H1 (cell line): ENCODE data around the gene CACNA1B. TPM values are rescaled to one million over a fixed set of nuclear protein-coding genes. Genes with fewer than 3 reads are reported as not detected.

ENCODE experiments used
- CTCF ChIA-PET: fragments of 300-600 bp; sonication (Branson Sonifier 250); formaldehyde crosslinking; loops from one replicate; lab custom pipeline; 2021; ENCODE audit not compliant: partially characterized antibody; lab: Charles Lee
- POLR2A ChIA-PET: fragments of 300-600 bp; sonication (Branson Sonifier 250); formaldehyde crosslinking; loops from one replicate; lab custom pipeline; 2021; ENCODE audit warnings: inconsistent platforms; ENCODE audit not compliant: partially characterized antibody; lab: Charles Lee
- DNase-seq, 2 experiments: peaks; one replicate each; pipeline versions ENCODE4 v3.0.0 to v3.0.0-alpha.2; 2010 to 2022; ENCODE audit warnings: low spot score in 2 of 2, low read depth in 1 of 2, mixed read lengths in 1 of 2
- FAIRE-seq: peaks from 2 replicates; lab custom pipeline; 2011; peaks lifted over from hg19 to GRCh38; lab: Jason Lieb, UNC
- H2AFZ ChIP-seq: 2 replicates; pipeline ENCODE4 v1.8.1; 2012; ENCODE audit warnings: low read length, inconsistent platforms
- H2AK5ac ChIP-seq: 2 replicates; pipeline ENCODE4 v1.6.1; 2013; ENCODE audit warnings: low read depth, low read length
- H2BK120ac ChIP-seq: replicated peaks from 2 replicates; pipeline ENCODE3; 2013; ENCODE audit warnings: low read depth, low read length, inconsistent platforms
- H2BK12ac ChIP-seq: 2 replicates; pipeline ENCODE4 v1.6.1; 2013; ENCODE audit warnings: low read depth, low read length
- H2BK15ac ChIP-seq: 2 replicates; pipeline ENCODE4 v1.6.1; 2013; ENCODE audit warnings: low read length
- H2BK20ac ChIP-seq: 2 replicates; pipeline ENCODE4 v1.6.1; 2013; ENCODE audit warnings: low read length
- H2BK5ac ChIP-seq: 2 replicates; pipeline ENCODE4 v1.6.1; 2013; ENCODE audit warnings: low read depth, low read length
- H3K14ac ChIP-seq: 2 replicates; pipeline ENCODE4 v1.6.1; 2013; ENCODE audit warnings: inconsistent platforms; ENCODE audit not compliant: insufficient read length
- H3K18ac ChIP-seq: 2 replicates; pipeline ENCODE4 v1.6.1; 2013; ENCODE audit warnings: low read length; ENCODE audit errors: extremely low read depth
- H3K23ac ChIP-seq: 2 replicates; pipeline ENCODE4 v1.6.1; 2013; ENCODE audit warnings: inconsistent platforms; ENCODE audit not compliant: insufficient read length
- H3K23me2 ChIP-seq: 2 replicates; pipeline ENCODE4 v1.6.1; 2013; ENCODE audit warnings: low read depth, low read length
- H3K27ac ChIP-seq: 2 replicates; pipeline ENCODE4 v1.6.1; 2011; ENCODE audit warnings: low read depth, low read length, inconsistent platforms
- H3K27me3 ChIP-seq, 4 experiments: replicated peaks in 1 of 4; 1 replicate in 1 of 4; 2 replicates in 3 of 4; pipeline versions ENCODE4 v1.6.1 to v1.8.1; 2011 to 2013; ENCODE audit warnings: low read length in 3 of 4, mild to moderate bottlenecking in 3 of 4, inconsistent platforms in 2 of 4, mixed read lengths in 2 of 4, moderate library complexity in 1 of 4; ENCODE audit not compliant: control insufficient read depth in 3 of 4, insufficient read depth in 3 of 4; ENCODE audit errors: extremely low read depth in 1 of 4
- H3K36me3 ChIP-seq, 4 experiments: 2 replicates each; pipeline versions ENCODE4 v1.6.1 to v1.8.1; 2011 to 2013; ENCODE audit warnings: mild to moderate bottlenecking in 4 of 4, low read length in 3 of 4, moderate library complexity in 2 of 4, control low read depth in 1 of 4, inconsistent platforms in 1 of 4; ENCODE audit not compliant: insufficient read depth in 4 of 4, control insufficient read depth in 2 of 4
- H3K4ac ChIP-seq: replicated peaks from 2 replicates; pipeline ENCODE3; 2013; ENCODE audit warnings: low read length, low read depth, mixed read lengths, inconsistent platforms; ENCODE audit not compliant: insufficient read length
- H3K4me1 ChIP-seq, 4 experiments: replicated peaks in 1 of 4; 1 replicate in 1 of 4; 2 replicates in 3 of 4; pipeline versions ENCODE4 v1.6.1 to v1.8.1; 2011 to 2013; ENCODE audit warnings: low read length in 3 of 4, inconsistent platforms in 2 of 4, mixed read lengths in 1 of 4; ENCODE audit not compliant: insufficient read depth in 4 of 4, control insufficient read depth in 3 of 4
- H3K4me2 ChIP-seq, 2 experiments: 2 replicates each; pipeline versions ENCODE4 v1.6.1 to v1.8.1; 2011 to 2013; ENCODE audit warnings: low read depth in 2 of 2, low read length in 2 of 2, control low read depth in 1 of 2, inconsistent platforms in 1 of 2, mild to moderate bottlenecking in 1 of 2; ENCODE audit not compliant: insufficient read depth in 1 of 2
- H3K4me3 ChIP-seq, 4 experiments: fragments of 200-600, 300-600 bp in 1 of 4; sonication (generic), shearing (Covaris generic), sonication (Bioruptor Twin) in 1 of 4; 2 replicates each; pipeline versions ENCODE4 v1.5.1 to v1.8.1; 2011 to 2016; ENCODE audit warnings: low read length in 4 of 4, low read depth in 3 of 4, control low read depth in 2 of 4, inconsistent platforms in 2 of 4, mild to moderate bottlenecking in 2 of 4, mixed read lengths in 1 of 4, moderate library complexity in 1 of 4; ENCODE audit not compliant: insufficient read depth in 2 of 4; ENCODE audit errors: extremely low read depth in 1 of 4
- H3K56ac ChIP-seq: replicated peaks from 2 replicates; pipeline ENCODE3; 2013; ENCODE audit warnings: low read depth, mild to moderate bottlenecking, mixed read lengths, low read length, inconsistent platforms; ENCODE audit not compliant: insufficient read length
- H3K79me1 ChIP-seq: 2 replicates; pipeline ENCODE4 v1.6.1; 2013; ENCODE audit warnings: low read depth, low read length, control low read depth
- H3K79me2 ChIP-seq, 2 experiments: 2 replicates each; pipeline versions ENCODE4 v1.6.1 to v1.8.1; 2012 to 2013; ENCODE audit warnings: low read length in 2 of 2, mild to moderate bottlenecking in 2 of 2, inconsistent platforms in 1 of 2; ENCODE audit not compliant: insufficient read depth in 2 of 2, control insufficient read depth in 1 of 2
- H3K9ac ChIP-seq, 4 experiments: replicated peaks in 1 of 4; 1 replicate in 1 of 4; 2 replicates in 3 of 4; pipeline versions ENCODE4 v1.6.1 to v1.8.1; 2011 to 2013; ENCODE audit warnings: low read depth in 3 of 4, low read length in 3 of 4, control low read depth in 2 of 4, mild to moderate bottlenecking in 2 of 4, moderate library complexity in 2 of 4, inconsistent platforms in 1 of 4; ENCODE audit errors: extremely low read depth in 1 of 4
- H3K9me3 ChIP-seq, 2 experiments: 2 replicates each; pipeline versions ENCODE4 v1.6.1 to v1.8.1; 2012 to 2013; ENCODE audit warnings: mild to moderate bottlenecking in 2 of 2, moderate library complexity in 2 of 2, control low read depth in 1 of 2, inconsistent platforms in 1 of 2, low read depth in 1 of 2, low read length in 1 of 2, mixed read lengths in 1 of 2; ENCODE audit not compliant: insufficient read depth in 2 of 2
- H4K20me1 ChIP-seq, 2 experiments: replicated peaks in 1 of 2; 2 replicates each; pipeline versions ENCODE3 to v1.8.1; 2011 to 2013; ENCODE audit warnings: inconsistent platforms in 2 of 2, low read length in 2 of 2, mild to moderate bottlenecking in 1 of 2; ENCODE audit not compliant: insufficient read depth in 2 of 2, control insufficient read depth in 1 of 2
- H4K5ac ChIP-seq: 2 replicates; pipeline ENCODE4 v1.6.1; 2013; ENCODE audit warnings: low read length, low read depth, mixed read lengths, inconsistent platforms; ENCODE audit not compliant: insufficient read length
- H4K8ac ChIP-seq: 2 replicates; pipeline ENCODE4 v1.8.0; 2013; ENCODE audit warnings: mild to moderate bottlenecking, moderate library complexity, low read length, inconsistent platforms; ENCODE audit not compliant: insufficient read depth; ENCODE audit errors: extremely low read depth
- H4K91ac ChIP-seq: replicated peaks from 2 replicates; pipeline ENCODE3; 2013; ENCODE audit warnings: low read length, mixed read lengths, inconsistent platforms; ENCODE audit not compliant: insufficient read length
- BRCA1 ChIP-seq: IDR thresholded peaks from 2 replicates; pipeline ENCODE4 v1.6.1; 2012; ENCODE audit warnings: low read depth, low read length, improper control_type of control experiment
- CBX5 ChIP-seq: fragments of 300-800, 300-1000 bp; sonication (generic); IDR thresholded peaks from 2 replicates; pipeline ENCODE4 v1.7.1; 2016; ENCODE audit warnings: antibody characterized with exemption, low read length, low read depth
- WGBS, 2 experiments: shearing (Covaris generic) in 1 of 2; methylation state at CpG; one replicate each; pipeline versions ENCODE4 v1.1.6 to v1.1.7; 2013 to 2015; ENCODE audit warnings: low lambda C conversion rate in 2 of 2, mixed read lengths in 2 of 2, inconsistent platforms in 1 of 2, low coverage in 1 of 2, missing lambda C conversion rate in 1 of 2; ENCODE audit not compliant: insufficient replicate concordance in 2 of 2, insufficient coverage in 1 of 2, insufficient read length in 1 of 2; ENCODE audit errors: extremely low coverage in 1 of 2, missing lambda C conversion rate in 1 of 2; 5-methylcytosine and 5-hydroxymethylcytosine counted together
- polyA plus RNA-seq, 7 experiments: library from polyadenylated mRNA; depleted of rRNA in 3 of 7; stranded (reverse) in 5 of 7; unstranded in 2 of 7; fragments of >200 nt in 5 of 7; fragments of 200-250 nt in 2 of 7; gene quantifications; 1 replicate in 5 of 7; 2 replicates in 1 of 7; 4 replicates in 1 of 7; pipeline versions ENCODE4 v1.2.1 to v1.2.3, GENCODE V29; 2011 to 2013; ENCODE audit warnings: missing spikeins in 2 of 7, mixed read lengths in 2 of 7
- total RNA-seq: library from RNA; stranded (reverse); fragmentation: NEBNext Ultra II Directional; extraction: Animal tissue kit (Norgen Biotek cat#: 25700); gene quantifications from 2 replicates; pipeline ENCODE4 v1.2.1, GENCODE V29; 2021

CACNA1B gene
- total and polyA plus RNA-seq, 2 of the 8 experiments (the other 6 are each of a cell fraction or from before 2014, with no cell fraction given), result 1.5 to 5.7 TPM

- TF ChIP-seq BRCA1 (no peak), CBX5 (no peak)
- TF ChIP-seq, all 59 proteins: peak for 0
- Histone ChIP-seq H3K27me3 (no peaks in the 10 kb centered on the region; a peak in 1 of 7 replicates), H3K79me2 (no peaks in the 10 kb centered on the region), H3K56ac (no peak overlapping the region), H3K4me3 (no peak overlapping the region), H3K4ac (no peak overlapping the region), H4K91ac (no peak overlapping the region), H3K9me3 (peaks cover 28 to 73% of the 10 kb centered on the region in 2 experiments), H3K79me1 (no peaks in the 10 kb centered on the region), H2BK12ac (no peak overlapping the region), H3K4me2 (no peak overlapping the region), H3K27ac (no peak overlapping the region), H3K4me1 (no peaks in the 10 kb centered on the region; a peak in 1 of 7 replicates), H2BK120ac (no peak overlapping the region), H3K36me3 (no peaks in the 10 kb centered on the region; a peak in 1 of 8 replicates), H4K20me1 (peaks cover 0 to 10% of the 10 kb centered on the region in 2 experiments), H2BK5ac (no peak overlapping the region), H3K18ac (no peak overlapping the region), H2AK5ac (no peak overlapping the region), H4K8ac (no peak overlapping the region), H3K14ac (no peak overlapping the region), H2BK15ac (no peak overlapping the region), H3K23ac (no peak overlapping the region), H4K5ac (no peak overlapping the region), H2BK20ac (no peak overlapping the region), H3K23me2 (peaks cover 3% of the 10 kb centered on the region; the same call in 1 of the 2 replicates), H2AFZ (no peak overlapping the region), H3K9ac (no peak overlapping the region)
- DNase-seq (no peak), FAIRE-seq (no peak)
- 91% methylated on average over 13 of the region's 13 CpGs; no CpG with 5 or more reads in 1 of the 2 experiments for WGBS, 2 experiments
- ChIA-PET CTCF (interaction anchor here (0.9 to 1.1 kb wide), 2 partner anchors 45 to 194 kb away, joined by 3 read pairs; no protein-coding TSS in a partner anchor), POLR2A (no interaction called here)
Measured at GRCh38 chr9:138017200-138017599, 139.6 kb downstream of the CACNA1B start.
